ENCODE measurements around the gene GCH1. TPM values are rescaled to one million over a fixed set of nuclear protein-coding genes. Genes with fewer than 3 reads are reported as not detected.
"Not testable (repeated sequence)": the region's sequence is repeated elsewhere in the genome, so short reads cannot be mapped to it uniquely, and the experiment has no call there.

The GCH1 gene
- total and polyA plus RNA-seq, 4 donors = 1.3 to 10.4 (median 6.7) TPM

DNA sequence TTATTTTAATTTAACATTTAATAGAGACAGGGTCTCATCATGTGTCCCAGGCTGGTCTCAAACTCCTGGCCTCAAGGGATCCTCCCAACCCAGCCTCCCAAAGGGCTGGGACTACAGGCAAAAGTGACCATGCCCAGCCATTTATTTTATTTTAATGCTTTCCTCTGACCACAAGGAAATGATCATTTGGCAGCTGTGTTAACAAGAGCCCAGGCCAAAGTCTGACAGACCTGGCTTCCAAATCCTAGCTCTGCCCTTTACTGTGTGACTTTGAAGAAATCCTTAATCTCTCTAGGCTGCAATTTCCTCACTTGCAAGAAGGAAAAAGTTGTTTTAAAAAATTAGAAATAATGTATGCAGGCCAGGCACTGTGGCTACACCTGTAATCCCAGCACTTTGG lies 16.7 kb upstream of the GCH1 start:
- no peaks in the 10 kb centered on the region for H3K27me3 ChIP-seq (ENCODE audit: control insufficient read depth in 1 of 2, insufficient read depth in 2 of 2, low read length in 1 of 2)
- no peaks in the 10 kb centered on the region for H3K4me1 ChIP-seq (ENCODE audit: control insufficient read depth in 1 of 2, insufficient read depth in 2 of 2, low read length in 2 of 2)
- H3K27ac ChIP-seq (ENCODE audit: low read depth in 1 of 2, low read length in 2 of 2) = no peak overlapping the region
- intact Hi-C loops (cut with DNase I) = no loop called here
- no peak for DNase-seq
- no peak overlapping the region for H3K4me3 ChIP-seq (ENCODE audit: low read length in 2 of 2)
- H3K36me3 ChIP-seq (ENCODE audit: control insufficient read depth in 1 of 2, insufficient read depth in 2 of 2, low read length in 1 of 2) = no peaks in the 10 kb centered on the region
- ATAC-seq (ENCODE audit: low FRiP score) = no peak
- no peaks in the 10 kb centered on the region for H3K9me3 ChIP-seq (ENCODE audit: control insufficient read depth, low read length)

- Histone ChIP-seq H3K4me1 (ENCODE audit: control insufficient read depth in 1 of 2, insufficient read depth in 2 of 2, low read length in 2 of 2) (no peaks in the 10 kb centered on the region), H3K27me3 (ENCODE audit: control insufficient read depth in 1 of 2, insufficient read depth in 2 of 2, low read length in 1 of 2) (no peaks in the 10 kb centered on the region), H3K4me3 (ENCODE audit: low read length in 2 of 2) (no peak overlapping the region), H3K36me3 (ENCODE audit: control insufficient read depth in 1 of 2, insufficient read depth in 2 of 2, low read length in 1 of 2) (no peaks in the 10 kb centered on the region), H3K27ac (ENCODE audit: low read depth in 1 of 2, low read length in 2 of 2) (no peak overlapping the region), H3K9me3 (ENCODE audit: control insufficient read depth, low read length) (no peaks in the 10 kb centered on the region)
- intact Hi-C loops (cut with DNase I) = no loop called here
- DNase-seq (no peak), ATAC-seq (ENCODE audit: low FRiP score) (no peak)
- WGBS, 2 donors = 56 to 59% methylated on average over 5 of the region's 5 CpGs
These were observed 15.8 kb upstream of the GCH1 start for GRCh38 chr14:54918427-54918826.

DNA sequence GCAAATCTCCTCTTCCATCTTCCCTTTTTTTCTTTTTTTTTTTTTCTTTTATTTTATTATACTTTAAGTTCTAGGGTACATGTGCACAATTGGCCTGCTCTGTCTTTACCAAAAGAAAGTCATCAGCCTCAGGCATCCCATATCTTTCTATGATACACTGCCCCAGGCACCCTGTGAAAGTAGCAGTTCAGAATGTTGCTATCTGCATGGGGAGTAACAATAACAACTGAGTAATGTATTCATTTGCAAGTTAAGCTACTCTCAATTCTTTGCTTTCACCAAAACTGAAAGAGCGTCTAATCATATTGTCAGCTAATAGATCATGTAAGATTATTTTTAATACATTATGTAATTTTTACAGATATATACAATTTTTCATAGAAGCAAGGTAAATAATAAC lies 13.5 kb upstream of the GCH1 start:
- Histone ChIP-seq H3K36me3 (ENCODE audit: control insufficient read depth in 1 of 2, insufficient read depth in 2 of 2, low read length in 1 of 2) (no peaks in the 10 kb centered on the region), H3K9me3 (ENCODE audit: control insufficient read depth, low read length) (no peaks in the 10 kb centered on the region), H3K4me1 (ENCODE audit: control insufficient read depth in 1 of 2, insufficient read depth in 2 of 2, low read length in 2 of 2) (peaks cover 0 to 1% of the 10 kb centered on the region in 2 donors), H3K4me3 (ENCODE audit: low read length in 2 of 2) (no peak overlapping the region), H3K27me3 (ENCODE audit: control insufficient read depth in 1 of 2, insufficient read depth in 2 of 2, low read length in 1 of 2) (no peaks in the 10 kb centered on the region), H3K27ac (ENCODE audit: low read depth in 1 of 2, low read length in 2 of 2) (no peak overlapping the region)
- intact Hi-C loops (cut with DNase I) = no loop called here
- DNase-seq (no peak), ATAC-seq (ENCODE audit: low FRiP score) (no peak)
- WGBS, 2 donors = 91 to 93% methylated on average over 1 of the region's 1 CpG

DNA sequence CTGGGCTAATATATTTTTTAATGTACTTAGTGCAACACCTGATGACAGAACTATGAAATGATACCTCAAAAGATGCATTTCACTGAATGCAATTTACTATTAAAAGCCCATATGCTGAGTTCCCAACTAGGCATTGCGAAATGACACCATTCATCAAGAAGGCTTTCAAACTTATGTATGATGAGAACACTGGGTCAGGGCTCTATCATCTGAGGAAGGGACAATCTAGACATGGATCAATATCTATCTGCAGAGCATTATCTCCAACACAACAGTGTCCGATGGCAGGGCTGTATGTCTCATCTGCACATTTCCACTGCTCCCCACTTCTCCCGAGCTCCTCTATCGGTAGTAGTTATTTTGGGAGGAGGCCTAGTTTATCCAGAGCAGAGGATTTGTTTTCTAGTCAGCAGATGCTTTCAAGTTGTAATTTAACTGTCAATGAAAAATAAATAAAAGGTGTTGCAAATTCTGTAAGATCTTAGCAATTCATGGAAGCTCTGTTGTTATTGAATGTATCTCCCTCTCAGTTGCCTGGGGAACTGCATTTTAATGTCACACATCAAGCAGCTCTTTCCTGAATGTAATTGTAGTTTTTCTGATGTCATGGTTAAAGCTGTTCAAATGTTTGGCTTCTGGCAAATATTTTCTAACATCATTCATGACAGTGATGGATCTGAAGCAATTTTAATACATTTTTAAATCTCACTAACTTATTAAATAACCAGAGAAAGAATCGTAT lies 7.4 kb upstream of the GCH1 start:
- WGBS, 2 donors = 88 to 91% methylated on average over 5 of the region's 5 CpGs
- ATAC-seq (ENCODE audit: low FRiP score) (no peak), DNase-seq (no peak)
- Histone ChIP-seq H3K4me3 (ENCODE audit: low read length in 2 of 2) (no peak overlapping the region), H3K36me3 (ENCODE audit: control insufficient read depth in 1 of 2, insufficient read depth in 2 of 2, low read length in 1 of 2) (no peaks in the 10 kb centered on the region), H3K4me1 (ENCODE audit: control insufficient read depth in 1 of 2, insufficient read depth in 2 of 2, low read length in 2 of 2) (peaks cover 0 to 1% of the 10 kb centered on the region in 2 donors), H3K27me3 (ENCODE audit: control insufficient read depth in 1 of 2, insufficient read depth in 2 of 2, low read length in 1 of 2) (no peaks in the 10 kb centered on the region), H3K9me3 (ENCODE audit: control insufficient read depth, low read length) (no peaks in the 10 kb centered on the region), H3K27ac (ENCODE audit: low read depth in 1 of 2, low read length in 2 of 2) (no peak overlapping the region)
- intact Hi-C loops (cut with DNase I) = no loop called here

DNA sequence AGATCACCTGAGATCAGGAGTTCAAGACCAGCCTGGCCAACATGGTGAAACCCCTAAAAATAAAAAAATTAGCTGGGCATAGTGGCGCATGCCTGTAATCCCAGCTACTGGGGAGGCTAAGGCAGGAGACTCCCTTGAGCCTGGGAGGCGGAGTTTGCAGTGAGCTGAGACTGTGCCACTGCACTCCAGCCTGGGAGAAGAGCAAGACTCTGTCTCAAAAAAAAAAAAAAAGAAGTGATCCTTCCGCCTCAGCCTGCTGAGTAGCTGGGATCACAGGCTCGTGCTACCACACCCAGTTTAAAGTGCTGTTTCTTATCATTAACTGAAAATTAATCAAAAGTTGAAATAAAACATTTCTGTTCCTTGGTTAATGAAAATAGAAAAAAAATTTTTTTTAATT lies 6.3 kb upstream of the GCH1 start:
- DNase-seq; intact Hi-C loops (cut with DNase I); ATAC-seq (ENCODE audit: low FRiP score); H3K27ac ChIP-seq (ENCODE audit: low read depth in 1 of 2, low read length in 2 of 2); H3K27me3 ChIP-seq (ENCODE audit: control insufficient read depth in 1 of 2, insufficient read depth in 2 of 2, low read length in 1 of 2); H3K4me1 ChIP-seq (ENCODE audit: control insufficient read depth in 1 of 2, insufficient read depth in 2 of 2, low read length in 2 of 2); H3K9me3 ChIP-seq (ENCODE audit: control insufficient read depth, low read length); H3K4me3 ChIP-seq (ENCODE audit: low read length in 2 of 2); H3K36me3 ChIP-seq (ENCODE audit: control insufficient read depth in 1 of 2, insufficient read depth in 2 of 2, low read length in 1 of 2): not testable (repeated sequence)
- 94 to 96% methylated on average over 4 of the region's 4 CpGs for WGBS, 2 donors

- Histone ChIP-seq H3K9me3 (ENCODE audit: control insufficient read depth, low read length) (no peaks in the 10 kb centered on the region), H3K27me3 (ENCODE audit: control insufficient read depth in 1 of 2, insufficient read depth in 2 of 2, low read length in 1 of 2) (no peaks in the 10 kb centered on the region), H3K4me3 (ENCODE audit: low read length in 2 of 2) (no peak overlapping the region), H3K36me3 (ENCODE audit: control insufficient read depth in 1 of 2, insufficient read depth in 2 of 2, low read length in 1 of 2) (no peaks in the 10 kb centered on the region), H3K27ac (ENCODE audit: low read depth in 1 of 2, low read length in 2 of 2) (no peak overlapping the region), H3K4me1 (ENCODE audit: control insufficient read depth in 1 of 2, insufficient read depth in 2 of 2, low read length in 2 of 2) (peaks cover 0 to 1% of the 10 kb centered on the region in 2 donors)
- no peak for ATAC-seq (ENCODE audit: low FRiP score)
- DNase-seq = no peak
- intact Hi-C loops (cut with DNase I) = no loop called here
- WGBS, 2 donors = 78 to 83% methylated on average over 4 of the region's 4 CpGs
These were observed 5.6 kb upstream of the GCH1 start for GRCh38 chr14:54908190-54908589.

DNA sequence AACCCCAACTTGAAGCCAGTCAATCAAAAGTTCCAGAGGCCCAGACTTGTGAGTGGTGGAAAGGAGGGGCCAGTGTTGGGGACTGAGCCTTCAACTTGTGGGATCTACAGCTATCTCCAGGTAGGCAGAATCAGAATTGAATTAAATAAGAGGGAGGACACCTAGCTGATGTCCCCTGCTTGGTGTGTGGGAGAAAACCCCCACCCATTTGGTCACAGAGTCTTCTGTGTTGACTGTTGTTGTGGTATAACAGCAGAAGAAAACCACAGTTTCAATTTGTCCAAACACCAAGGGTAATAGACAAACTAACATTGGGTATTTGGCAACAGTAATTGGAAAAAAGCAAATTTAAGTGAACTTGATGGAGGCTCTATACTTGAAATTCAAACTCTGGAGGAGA lies 3.4 kb upstream of the GCH1 start:
- no peaks in the 10 kb centered on the region for H3K9me3 ChIP-seq (ENCODE audit: control insufficient read depth, low read length)
- no peak overlapping the region for H3K27ac ChIP-seq (ENCODE audit: low read depth in 1 of 2, low read length in 2 of 2)
- intact Hi-C loops (cut with DNase I) = no loop called here
- no peaks in the 10 kb centered on the region for H3K4me1 ChIP-seq (ENCODE audit: control insufficient read depth in 1 of 2, insufficient read depth in 2 of 2, low read length in 2 of 2)
- ATAC-seq (ENCODE audit: low FRiP score) = no peak
- H3K4me3 ChIP-seq (ENCODE audit: low read length in 2 of 2) = no peak overlapping the region
- no peak for DNase-seq
- H3K27me3 ChIP-seq (ENCODE audit: control insufficient read depth in 1 of 2, insufficient read depth in 2 of 2, low read length in 1 of 2) = peaks cover 0 to 2% of the 10 kb centered on the region in 2 donors
- H3K36me3 ChIP-seq (ENCODE audit: control insufficient read depth in 1 of 2, insufficient read depth in 2 of 2, low read length in 1 of 2) = no peaks in the 10 kb centered on the region

- 0 to 1% methylated on average over 37 of the region's 37 CpGs for WGBS, 2 donors
- DNase-seq = peak; percentile 78 to 92
These were observed 494 bp downstream of the GCH1 start for GRCh38 chr14:54902143-54902520.

GRCh38 chr14:54901380-54902142 lies 1.1 kb downstream of the GCH1 start:
- H3K27me3 ChIP-seq (ENCODE audit: control insufficient read depth in 1 of 2, insufficient read depth in 2 of 2, low read length in 1 of 2) = peaks cover 0 to 2% of the 10 kb centered on the region in 2 donors
- WGBS, 2 donors = 1 to 2% methylated on average over 42 of the region's 42 CpGs
- DNase-seq (no peak), ATAC-seq (ENCODE audit: low FRiP score) (no peak)
- peak overlapping the region; percentile 34 to 60 for H3K4me3 ChIP-seq (ENCODE audit: low read length in 2 of 2)
- no peaks in the 10 kb centered on the region for H3K9me3 ChIP-seq (ENCODE audit: control insufficient read depth, low read length)
- no peak overlapping the region for H3K27ac ChIP-seq (ENCODE audit: low read depth in 1 of 2, low read length in 2 of 2)
- H3K36me3 ChIP-seq (ENCODE audit: control insufficient read depth in 1 of 2, insufficient read depth in 2 of 2, low read length in 1 of 2) = no peaks in the 10 kb centered on the region
- intact Hi-C loops (cut with DNase I) = no loop called here
- no peaks in the 10 kb centered on the region for H3K4me1 ChIP-seq (ENCODE audit: control insufficient read depth in 1 of 2, insufficient read depth in 2 of 2, low read length in 2 of 2)

More at GRCh38 chr14:54902143-54902520, 494 bp downstream of the GCH1 start:
- H3K4me3 ChIP-seq (ENCODE audit: low read length in 2 of 2) = peak overlapping the region; percentile 34 to 81
- no peaks in the 10 kb centered on the region for H3K36me3 ChIP-seq (ENCODE audit: control insufficient read depth in 1 of 2, insufficient read depth in 2 of 2, low read length in 1 of 2)
- peak; percentile 78 for ATAC-seq (ENCODE audit: low FRiP score)
- no peaks in the 10 kb centered on the region for H3K9me3 ChIP-seq (ENCODE audit: control insufficient read depth, low read length)
- intact Hi-C loops (cut with DNase I) = no loop called here
- no peak overlapping the region for H3K27ac ChIP-seq (ENCODE audit: low read depth in 1 of 2, low read length in 2 of 2)
- H3K4me1 ChIP-seq (ENCODE audit: control insufficient read depth in 1 of 2, insufficient read depth in 2 of 2, low read length in 2 of 2) = no peaks in the 10 kb centered on the region
- peaks cover 0 to 2% of the 10 kb centered on the region in 2 donors for H3K27me3 ChIP-seq (ENCODE audit: control insufficient read depth in 1 of 2, insufficient read depth in 2 of 2, low read length in 1 of 2)
